Karpas-422 (cell line): ENCODE data around the gene NPBWR2. TPM values are rescaled to one million over a fixed set of nuclear protein-coding genes. Genes with fewer than 3 reads are reported as not detected.

Source experiments
- DNase-seq: peaks from one replicate; pipeline ENCODE4 v3.0.0-alpha.2; 2015
- H2AFZ ChIP-seq: fragments of 200-600 bp; sonication (generic); 2 replicates; pipeline ENCODE4 v1.6.1; 2014; ENCODE audit warnings: antibody characterized with exemption, low read length, mixed read lengths
- H3K27ac ChIP-seq: fragments of 200-600 bp; sonication (generic); 2 replicates; pipeline ENCODE4 v1.5.1; 2014; ENCODE audit warnings: mild to moderate bottlenecking, low read length, moderate library complexity
- H3K27me3 ChIP-seq: fragments of 200-600 bp; sonication (generic); 2 replicates; pipeline ENCODE4 v1.6.1; 2014; ENCODE audit warnings: low read length, mixed read lengths
- H3K36me3 ChIP-seq: fragments of 200-600 bp; sonication (generic); 2 replicates; pipeline ENCODE4 v1.6.1; 2014; ENCODE audit warnings: low read length, mixed read lengths; ENCODE audit not compliant: insufficient read depth
- H3K4me1 ChIP-seq: fragments of 200-600 bp; sonication (generic); 2 replicates; pipeline ENCODE4 v1.6.1; 2014; ENCODE audit warnings: mild to moderate bottlenecking, low read length, mixed read lengths
- H3K4me2 ChIP-seq: fragments of 200-600 bp; sonication (generic); 2 replicates; pipeline ENCODE4 v1.6.1; 2014; ENCODE audit warnings: low read length, low read depth, mild to moderate bottlenecking; ENCODE audit not compliant: poor library complexity, severe bottlenecking
- H3K4me3 ChIP-seq: fragments of 200-600 bp; sonication (generic); 2 replicates; pipeline ENCODE4 v1.5.1; 2014; ENCODE audit warnings: mild to moderate bottlenecking, antibody characterized with exemption, low read length, mixed read lengths
- H3K79me2 ChIP-seq: fragments of 200-600 bp; sonication (generic); 2 replicates; pipeline ENCODE4 v1.6.1; 2014; ENCODE audit warnings: mild to moderate bottlenecking, low read length, mixed read lengths
- H3K9ac ChIP-seq: fragments of 200-600 bp; sonication (generic); 2 replicates; pipeline ENCODE4 v1.6.0; 2014; ENCODE audit warnings: low read length
- H3K9me2 ChIP-seq: fragments of 200-600 bp; sonication (generic), shearing (Covaris generic); replicated peaks from 2 replicates; pipeline ENCODE4 v1.6.0; 2014; ENCODE audit warnings: mild to moderate bottlenecking, low read length, moderate library complexity; ENCODE audit not compliant: insufficient read depth
- H3K9me3 ChIP-seq: fragments of 300-700, 200-600 bp; sonication (generic); 2 replicates; pipeline ENCODE4 v1.6.1; 2014; ENCODE audit warnings: low read length, mixed read lengths
- H4K20me1 ChIP-seq: fragments of 200-600 bp; sonication (generic); 2 replicates; pipeline ENCODE4 v1.6.1; 2014; ENCODE audit warnings: mild to moderate bottlenecking, antibody characterized with exemption, low read length, low read depth; ENCODE audit not compliant: insufficient read depth
- total RNA-seq: library from RNA; depleted of rRNA; stranded (reverse); fragments of >200 nt; shearing (Covaris generic); gene quantifications from 2 replicates; pipeline ENCODE4 v1.2.3, GENCODE V29; 2014; ENCODE audit warnings: low replicate concordance

The NPBWR2 gene
- total RNA-seq, 1 experiment from 2014 or later = not detected

DNA sequence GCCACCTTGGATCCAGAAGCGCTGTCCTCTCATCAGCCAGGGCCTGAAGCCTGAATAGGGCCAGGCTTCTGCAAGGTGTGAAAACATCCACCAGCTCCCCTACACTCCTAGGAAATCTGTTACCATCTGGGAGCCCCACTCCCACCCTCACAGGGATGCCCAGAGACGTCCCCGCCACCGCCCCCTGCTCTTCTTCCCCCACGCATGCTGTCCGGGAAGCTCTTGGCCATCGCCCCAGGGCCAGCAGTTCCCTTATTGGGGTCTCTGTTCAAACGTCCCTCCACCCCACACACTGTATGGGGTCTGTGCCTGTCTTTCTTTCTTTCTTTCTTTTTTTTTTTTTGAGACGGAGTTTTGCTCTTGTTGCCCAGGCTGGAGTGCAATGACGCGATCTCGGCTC is 31.8 kb downstream of the NPBWR2 start:
- H3K36me3 ChIP-seq = peaks cover 22% of the 10 kb centered on the region
- no peaks in the 10 kb centered on the region for H3K27me3 ChIP-seq
- H3K79me2 ChIP-seq = peaks cover 16% of the 10 kb centered on the region
- peak overlapping the region; percentile 100 for H3K27ac ChIP-seq
- H3K9ac ChIP-seq = peak overlapping the region; percentile 96
- DNase-seq = no peak
- no peaks in the 10 kb centered on the region for H3K9me2 ChIP-seq
- H3K9me3 ChIP-seq = no peaks in the 10 kb centered on the region
- H3K4me3 ChIP-seq = peak overlapping the region; percentile 73; the same call in 1 of the 2 replicates
- H4K20me1 ChIP-seq = no peaks in the 10 kb centered on the region
- H3K4me1 ChIP-seq = peaks cover 76% of the 10 kb centered on the region
- no peak overlapping the region for H2AFZ ChIP-seq
- peak overlapping the region; percentile 93 for H3K4me2 ChIP-seq

GRCh38 chr20:64074963-64075362 is 32.4 kb downstream of the NPBWR2 start:
- H3K36me3 ChIP-seq = peaks cover 22% of the 10 kb centered on the region
- H3K9me3 ChIP-seq = no peaks in the 10 kb centered on the region
- no peaks in the 10 kb centered on the region; the same call in 1 of the 2 replicates for H4K20me1 ChIP-seq
- H3K9ac ChIP-seq = peak overlapping the region; percentile 96
- DNase-seq = no peak
- peaks cover 10% of the 10 kb centered on the region for H3K79me2 ChIP-seq
- H3K4me3 ChIP-seq = no peak overlapping the region
- H3K27me3 ChIP-seq = no peaks in the 10 kb centered on the region
- no peak overlapping the region for H2AFZ ChIP-seq
- H3K9me2 ChIP-seq = no peaks in the 10 kb centered on the region
- peak overlapping the region; percentile 93 for H3K4me2 ChIP-seq
- H3K27ac ChIP-seq = peak overlapping the region; percentile 100
- H3K4me1 ChIP-seq = peaks cover 81% of the 10 kb centered on the region

GRCh38 chr20:64074184-64074789 is 33.1 kb downstream of the NPBWR2 start:
- peaks cover 22% of the 10 kb centered on the region for H3K36me3 ChIP-seq
- H3K9me2 ChIP-seq = no peaks in the 10 kb centered on the region
- DNase-seq = no peak
- H3K9me3 ChIP-seq = no peaks in the 10 kb centered on the region
- H2AFZ ChIP-seq = no peak overlapping the region
- H3K27me3 ChIP-seq = no peaks in the 10 kb centered on the region
- peak overlapping the region; percentile 96 for H3K9ac ChIP-seq
- H4K20me1 ChIP-seq = peaks cover under 1% of the 10 kb centered on the region; the same call in 1 of the 2 replicates
- H3K4me3 ChIP-seq = no peak overlapping the region
- peaks cover 10% of the 10 kb centered on the region for H3K79me2 ChIP-seq
- H3K27ac ChIP-seq = peak overlapping the region; percentile 100
- H3K4me2 ChIP-seq = peak overlapping the region; percentile 61
- H3K4me1 ChIP-seq = peaks cover 88% of the 10 kb centered on the region

- H3K9ac ChIP-seq = peak overlapping the region; percentile 96
- no peak for DNase-seq
Measured at GRCh38 chr20:64073476-64074183, 33.7 kb downstream of the NPBWR2 start.

DNA sequence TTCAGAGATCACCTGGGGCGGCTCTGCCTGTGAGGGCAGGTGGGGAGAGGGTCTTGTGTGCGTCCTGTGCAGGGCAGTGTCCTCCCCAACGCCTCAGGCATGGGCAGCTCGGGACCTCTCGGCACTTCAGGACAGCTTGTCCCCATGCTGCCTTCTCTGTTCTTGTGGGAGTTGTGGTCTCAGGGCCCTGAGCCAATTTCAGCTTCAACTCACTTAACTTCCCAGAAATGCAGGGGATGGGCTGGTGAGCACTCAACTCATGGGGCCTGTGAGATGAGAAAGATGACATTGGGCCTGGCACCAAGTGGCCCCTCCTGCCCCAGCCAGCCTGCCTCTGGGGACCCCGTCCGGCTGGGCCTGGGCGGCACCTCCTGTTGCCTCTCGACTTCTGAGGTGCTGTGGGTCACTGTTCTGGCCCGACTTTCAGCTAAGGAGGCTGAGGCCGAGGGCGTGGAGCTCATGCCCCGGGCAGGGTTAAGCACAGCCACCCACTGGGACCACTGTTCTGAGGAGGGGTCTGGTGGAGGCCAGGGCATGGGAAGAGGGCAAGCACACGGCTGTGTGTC is 34.8 kb downstream of the NPBWR2 start:
- no peaks in the 10 kb centered on the region for H3K9me3 ChIP-seq
- H3K9ac ChIP-seq = peak overlapping the region; percentile 96
- no peak for DNase-seq
- H3K4me3 ChIP-seq = peak overlapping the region; percentile 18; the same call in 1 of the 2 replicates
- H4K20me1 ChIP-seq = peaks cover 3% of the 10 kb centered on the region; the same call in 1 of the 2 replicates
- H3K36me3 ChIP-seq = peaks cover 22% of the 10 kb centered on the region
- H2AFZ ChIP-seq = no peak overlapping the region
- peak overlapping the region; percentile 100 for H3K27ac ChIP-seq
- no peaks in the 10 kb centered on the region for H3K27me3 ChIP-seq
- peak overlapping the region; percentile 61 for H3K4me2 ChIP-seq
- H3K4me1 ChIP-seq = peaks cover 100% of the 10 kb centered on the region
- H3K79me2 ChIP-seq = peaks cover 10% of the 10 kb centered on the region
- H3K9me2 ChIP-seq = no peaks in the 10 kb centered on the region

More at GRCh38 chr20:64073476-64074183, 33.7 kb downstream of the NPBWR2 start:
- H3K4me2 ChIP-seq = peak overlapping the region; percentile 61
- H3K4me1 ChIP-seq = peaks cover 94% of the 10 kb centered on the region
- peaks cover 3% of the 10 kb centered on the region; the same call in 1 of the 2 replicates for H4K20me1 ChIP-seq
- H3K36me3 ChIP-seq = peaks cover 22% of the 10 kb centered on the region
- no peaks in the 10 kb centered on the region for H3K9me3 ChIP-seq
- H3K9me2 ChIP-seq = no peaks in the 10 kb centered on the region
- no peak overlapping the region for H3K4me3 ChIP-seq
- H2AFZ ChIP-seq = no peak overlapping the region
- H3K79me2 ChIP-seq = peaks cover 10% of the 10 kb centered on the region
- H3K27me3 ChIP-seq = no peaks in the 10 kb centered on the region
- peak overlapping the region; percentile 100 for H3K27ac ChIP-seq

- Histone ChIP-seq H3K9me3 (no peaks in the 10 kb centered on the region), H3K27ac (peak overlapping the region; percentile 100), H3K79me2 (peaks cover 7% of the 10 kb centered on the region), H3K4me2 (peak overlapping the region; percentile 61), H3K36me3 (peaks cover 22% of the 10 kb centered on the region), H4K20me1 (peaks cover 3% of the 10 kb centered on the region; the same call in 1 of the 2 replicates), H3K9me2 (no peaks in the 10 kb centered on the region), H3K27me3 (no peaks in the 10 kb centered on the region), H2AFZ (no peak overlapping the region), H3K9ac (peak overlapping the region; percentile 96), H3K4me1 (peaks cover 100% of the 10 kb centered on the region), H3K4me3 (peak overlapping the region; percentile 18; the same call in 1 of the 2 replicates)
- DNase-seq = peak; percentile 86
Measured at GRCh38 chr20:64071341-64072332, 35.7 kb downstream of the NPBWR2 start.

DNA sequence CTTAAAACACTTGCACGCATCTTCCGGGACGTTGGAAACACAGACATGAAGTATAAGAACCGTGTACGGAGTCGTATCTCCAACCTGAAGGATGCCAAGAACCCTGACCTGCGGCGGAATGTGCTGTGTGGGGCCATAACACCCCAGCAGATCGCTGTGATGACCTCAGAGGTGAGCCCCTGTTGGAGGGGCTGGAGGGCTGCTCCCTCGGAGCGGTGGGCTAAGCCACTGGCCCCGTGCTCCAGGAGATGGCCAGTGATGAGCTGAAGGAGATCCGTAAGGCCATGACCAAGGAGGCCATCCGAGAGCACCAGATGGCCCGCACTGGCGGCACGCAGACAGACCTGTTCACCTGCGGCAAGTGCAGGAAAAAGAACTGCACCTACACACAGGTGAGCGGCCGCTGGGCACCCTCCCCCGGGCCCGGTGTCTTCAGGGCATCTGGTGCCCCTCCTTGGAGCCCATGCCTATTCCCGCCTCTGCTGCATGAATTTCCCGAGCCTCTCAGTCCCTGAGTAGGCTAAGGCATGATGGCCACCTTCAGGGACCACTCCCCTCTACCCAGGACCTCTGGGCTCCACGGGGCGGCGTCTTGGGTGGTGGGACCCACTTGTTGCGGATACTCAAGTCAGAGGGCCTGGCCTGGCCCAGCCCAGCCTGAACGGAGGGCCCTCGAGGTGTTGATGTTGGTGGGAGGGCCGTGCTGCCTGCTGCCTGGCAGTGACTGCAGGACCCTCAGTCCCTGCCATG is 36.9 kb downstream of the NPBWR2 start:
- H3K9me2 ChIP-seq = no peaks in the 10 kb centered on the region
- no peaks in the 10 kb centered on the region for H3K9me3 ChIP-seq
- no peak overlapping the region for H3K4me3 ChIP-seq
- H3K9ac ChIP-seq = peak overlapping the region; percentile 96
- H3K4me2 ChIP-seq = peak overlapping the region; percentile 10
- H3K27ac ChIP-seq = peak overlapping the region; percentile 100
- H2AFZ ChIP-seq = no peak overlapping the region
- H3K4me1 ChIP-seq = peaks cover 100% of the 10 kb centered on the region
- H3K27me3 ChIP-seq = no peaks in the 10 kb centered on the region
- DNase-seq = no peak
- H3K36me3 ChIP-seq = peaks cover 15% of the 10 kb centered on the region; the same call in 1 of the 2 replicates
- H4K20me1 ChIP-seq = peaks cover 3% of the 10 kb centered on the region; the same call in 1 of the 2 replicates
- peaks cover 3% of the 10 kb centered on the region; the same call in 1 of the 2 replicates for H3K79me2 ChIP-seq
